Gastrocnemius medialis (tissue), 4 donors: ENCODE data around the gene SLC15A4.

ENCODE experiments used
- CTCF ChIP-seq, 5 experiments: fragments of 450-650 bp in 3 of 5; fragments of 200-600 bp in 2 of 5; sonication (generic) in 2 of 5; IDR thresholded peaks in 4 of 5; conservative IDR thresholded peaks in 1 of 5; 1 replicate in 4 of 5; 2 replicates in 1 of 5; pipeline ENCODE4 v1.5.1; 2016 to 2019; ENCODE audit warnings: antibody characterized with exemption in 5 of 5, mild to moderate bottlenecking in 3 of 5, moderate library complexity in 3 of 5
- POLR2A ChIP-seq, 2 donors: fragments of 450-650 bp; IDR thresholded peaks; one replicate each; pipeline ENCODE4 v1.6.1; 2017; ENCODE audit warnings: antibody characterized with exemption in 2 of 2, mild to moderate bottlenecking in 2 of 2, moderate library complexity in 2 of 2

GRCh38 chr12:128863957-128864356 is 40.2 kb upstream of the SLC15A4 start:
- no peak for TF ChIP-seq CTCF (IDR thresholded peaks at IDR 0.05 in 4 of 5, conservative IDR thresholded peaks at IDR 0.05 in 1 of 5)
- TF ChIP-seq POLR2A (IDR thresholded peaks at IDR 0.05), result no peak
